HEK293 (cell line): ENCODE results near the gene GALNT2.

Experiments
- CTCF ChIA-PET: fragments of 350-600 bp; formaldehyde crosslinking; extraction: SDS; loops from one replicate; lab custom pipeline; 2021; ENCODE audit warnings: antibody characterized with exemption; lab: Yijun Ruan, JAX
- POLR2A ChIA-PET: fragments of 300-600 bp; formaldehyde crosslinking; extraction: SDS; loops from one replicate; lab custom pipeline; 2020; ENCODE audit warnings: antibody characterized with exemption, inconsistent platforms; lab: Yijun Ruan, JAX
- H3K27ac ChIP-seq: fragments of 200-500 bp; sonication (Bioruptor generic); 2 replicates; pipeline ENCODE4 v1.5.1; 2014; ENCODE audit warnings: low read depth, low read length, control low read depth, inconsistent platforms; ENCODE audit errors: extremely low read depth
- H3K36me3 ChIP-seq, 2 experiments: fragments of 200-500 bp in 1 of 2; sonication (Bioruptor generic) in 1 of 2; 1 replicate in 1 of 2; 2 replicates in 1 of 2; pipeline ENCODE4 v1.5.1; 2014 to 2017; ENCODE audit warnings: inconsistent platforms in 2 of 2, low read length in 2 of 2; ENCODE audit not compliant: control insufficient read depth in 2 of 2, insufficient read depth in 1 of 2
- H3K4me1 ChIP-seq: fragments of 200-500 bp; sonication (Bioruptor generic); 2 replicates; pipeline ENCODE4 v1.5.1; 2014; ENCODE audit warnings: mild to moderate bottlenecking, low read length, inconsistent platforms; ENCODE audit not compliant: control insufficient read depth, insufficient read depth
- H3K4me3 ChIP-seq: 2 replicates; pipeline ENCODE4 v1.5.1; 2011; ENCODE audit warnings: low read depth, mild to moderate bottlenecking, control low read depth, low read length, moderate library complexity
- H3K9me3 ChIP-seq: fragments of 200-500 bp; sonication (Bioruptor generic); 2 replicates; pipeline ENCODE4 v1.5.1; 2014; ENCODE audit warnings: low read depth, low read length, inconsistent platforms; ENCODE audit not compliant: control insufficient read depth, insufficient read depth
- HOXA7 ChIP-seq: sonication (generic); formaldehyde crosslinking; IDR thresholded peaks from 2 replicates; pipeline ENCODE4 v1.8.1; 2022; ENCODE audit warnings: missing genetic modification reagents, borderline replicate concordance
- SP7 ChIP-seq: fragments of 450-650 bp; formaldehyde crosslinking; IDR thresholded peaks from 2 replicates; pipeline ENCODE4 v1.5.1; 2016; ENCODE audit warnings: missing biosample characterization, missing genetic modification characterization
- ZNF133 ChIP-seq: fragments of 450-650 bp; formaldehyde crosslinking; IDR thresholded peaks from 2 replicates; pipeline ENCODE4 v1.5.1; 2016; ENCODE audit warnings: missing biosample characterization, missing genetic modification characterization
- ZNF140 ChIP-seq: fragments of 450-650 bp; formaldehyde crosslinking; IDR thresholded peaks from 2 replicates; pipeline ENCODE4 v1.5.1; 2016; ENCODE audit warnings: missing biosample characterization, missing genetic modification characterization
- ZNF211 ChIP-seq: fragments of 450-650 bp; formaldehyde crosslinking; IDR thresholded peaks from 2 replicates; pipeline ENCODE4 v1.5.1; 2016; ENCODE audit warnings: low read depth, missing biosample characterization, missing genetic modification characterization
- ZNF239 ChIP-seq: fragments of 450-650 bp; formaldehyde crosslinking; IDR thresholded peaks from 2 replicates; pipeline ENCODE4 v1.5.1; 2016; ENCODE audit warnings: missing biosample characterization, missing genetic modification characterization
- ZNF248 ChIP-seq: fragments of 450-650 bp; formaldehyde crosslinking; IDR thresholded peaks from 2 replicates; pipeline ENCODE4 v1.5.1; 2017; ENCODE audit warnings: missing biosample characterization, missing genetic modification characterization
- ZNF266 ChIP-seq: fragments of 450-650 bp; formaldehyde crosslinking; IDR thresholded peaks from 2 replicates; pipeline ENCODE4 v1.5.1; 2016; ENCODE audit warnings: missing biosample characterization, missing genetic modification characterization, low read depth
- ZNF350 ChIP-seq: fragments of 450-650 bp; formaldehyde crosslinking; IDR thresholded peaks from 2 replicates; pipeline ENCODE4 v1.5.0; 2017; ENCODE audit warnings: missing biosample characterization, mild to moderate bottlenecking, missing genetic modification characterization
- ZNF426 ChIP-seq: fragments of 450-650 bp; formaldehyde crosslinking; IDR thresholded peaks from 2 replicates; pipeline ENCODE4 v1.5.1; 2017; ENCODE audit warnings: missing biosample characterization, missing genetic modification characterization, mild to moderate bottlenecking, inconsistent platforms, moderate library complexity
- ZNF529 ChIP-seq: fragments of 450-650 bp; formaldehyde crosslinking; IDR thresholded peaks from 2 replicates; pipeline ENCODE4 v1.5.1; 2017; ENCODE audit warnings: missing genetic modification characterization, missing biosample characterization; ENCODE audit not compliant: insufficient replicate concordance
- ZNF530 ChIP-seq: fragments of 450-650 bp; formaldehyde crosslinking; IDR thresholded peaks from 2 replicates; pipeline ENCODE4 v1.5.1; 2016; ENCODE audit warnings: low read depth, missing biosample characterization, missing genetic modification characterization
- ZNF610 ChIP-seq: fragments of 450-650 bp; formaldehyde crosslinking; IDR thresholded peaks from 2 replicates; pipeline ENCODE4 v1.5.1; 2016; ENCODE audit warnings: missing biosample characterization, missing genetic modification characterization, borderline replicate concordance
- ZNF768 ChIP-seq: fragments of 450-650 bp; formaldehyde crosslinking; IDR thresholded peaks from 2 replicates; pipeline ENCODE4 v1.5.1; 2018; ENCODE audit warnings: missing biosample characterization, mild to moderate bottlenecking, missing genetic modification characterization
- ZNF792 ChIP-seq: fragments of 450-650 bp; formaldehyde crosslinking; IDR thresholded peaks from 2 replicates; pipeline ENCODE4 v1.5.1; 2016; ENCODE audit warnings: missing biosample characterization, missing genetic modification characterization
- TF ChIP-seq, protein P1 (sequence below): fragments of 450-650 bp; formaldehyde crosslinking; IDR thresholded peaks from 2 replicates; pipeline ENCODE4 v1.5.1; 2016; ENCODE audit warnings: missing biosample characterization, missing genetic modification characterization
- TF ChIP-seq, protein P2 (sequence below): fragments of 450-650 bp; formaldehyde crosslinking; IDR thresholded peaks from 2 replicates; pipeline ENCODE4 v1.5.1; 2017; ENCODE audit warnings: missing biosample characterization, missing genetic modification characterization
- TF ChIP-seq, protein P3 (sequence below): fragments of 450-650 bp; formaldehyde crosslinking; IDR thresholded peaks from 2 replicates; pipeline ENCODE4 v1.5.0; 2017; ENCODE audit warnings: missing biosample characterization, missing genetic modification characterization, borderline replicate concordance
- TF ChIP-seq, protein P4 (sequence below): fragments of 450-650 bp; formaldehyde crosslinking; IDR thresholded peaks from 2 replicates; pipeline ENCODE4 v1.5.1; 2016; ENCODE audit warnings: missing biosample characterization, missing genetic modification characterization
- TF ChIP-seq, protein P5 (sequence below): fragments of 450-650 bp; formaldehyde crosslinking; IDR thresholded peaks from 2 replicates; pipeline ENCODE4 v1.5.1; 2016; ENCODE audit warnings: missing biosample characterization, missing genetic modification characterization

Gene GALNT2

DNA sequence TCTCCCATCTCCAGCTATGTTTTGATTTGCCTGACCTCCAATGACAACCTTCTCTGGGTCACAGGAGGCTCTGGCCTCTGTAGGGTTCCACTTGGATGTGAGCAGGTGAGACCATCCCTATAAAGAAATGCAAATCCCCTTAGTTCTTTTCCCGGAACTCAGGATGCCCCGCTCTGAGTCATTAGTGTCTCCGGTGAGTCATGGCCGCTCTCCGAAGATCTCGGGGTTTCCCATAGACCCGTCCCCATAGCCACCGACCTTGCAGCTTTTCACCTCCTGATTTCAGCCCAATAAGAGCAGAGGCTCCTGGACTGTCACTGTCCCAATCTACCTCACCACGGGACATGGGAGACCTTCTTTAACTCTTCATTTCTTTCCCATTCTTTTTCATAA lies 260.9 kb downstream of the GALNT2 start:
- peaks cover 0 to 9% of the 10 kb centered on the region in 2 experiments; a peak in 1 of 3 replicates for H3K36me3 ChIP-seq
- TF ChIP-seq ZNF239 (tag by site-specific recombination) (no peak), ZNF350 (no peak)
- no peaks in the 10 kb centered on the region for H3K9me3 ChIP-seq
- CTCF ChIA-PET, result interaction anchor here (0.6 kb wide), 1 partner anchor 480 kb away, joined by 3 read pairs; no protein-coding TSS in a partner anchor
- no peaks in the 10 kb centered on the region for H3K4me1 ChIP-seq
- H3K4me3 ChIP-seq, result no peak overlapping the region
- no peak overlapping the region for H3K27ac ChIP-seq
- POLR2A ChIA-PET, result interaction anchor here (0.6 kb wide), 1 partner anchor 925 kb away, joined by 3 read pairs; no protein-coding TSS in a partner anchor

DNA sequence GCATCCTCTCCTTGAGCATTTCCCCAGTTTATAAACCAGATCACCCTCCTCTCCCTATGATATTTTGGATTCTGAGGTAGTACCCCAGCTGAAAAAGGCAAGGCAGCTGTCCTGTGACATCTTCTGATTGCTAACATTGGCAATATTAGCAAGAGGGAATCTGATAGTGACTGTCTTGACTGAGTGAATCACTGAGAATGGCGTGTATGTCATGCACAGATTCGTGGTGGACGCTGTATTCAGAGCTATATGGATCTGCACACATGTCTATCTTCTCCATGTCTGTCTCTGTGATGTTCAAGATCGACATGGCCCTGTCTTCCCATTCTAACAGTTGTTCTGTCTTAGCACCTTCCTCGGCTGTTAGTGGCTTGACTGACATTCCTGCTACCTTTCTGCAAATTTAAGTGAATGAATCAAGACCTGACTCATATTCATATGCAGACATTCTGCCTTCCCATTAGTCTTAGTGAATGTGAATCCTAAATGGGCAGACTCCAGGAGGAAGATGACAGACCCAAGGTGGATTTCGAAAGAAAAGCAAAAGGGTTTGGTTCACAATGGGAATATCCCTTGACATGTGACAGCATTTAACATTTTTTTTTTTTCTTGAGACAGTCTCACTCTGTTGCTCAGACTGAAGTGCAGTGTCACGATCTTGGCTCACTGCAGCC lies 261.4 kb downstream of the GALNT2 start:
- ChIA-PET POLR2A (interaction anchor here (0.6 kb wide), 1 partner anchor 926 kb away, joined by 3 read pairs; no protein-coding TSS in a partner anchor), CTCF (interaction anchor here (0.6 kb wide), 1 partner anchor 480 kb away, joined by 3 read pairs; no protein-coding TSS in a partner anchor)
- Histone ChIP-seq H3K9me3 (no peaks in the 10 kb centered on the region), H3K4me3 (no peak overlapping the region), H3K4me1 (no peaks in the 10 kb centered on the region), H3K27ac (no peak overlapping the region), H3K36me3 (peaks cover 0 to 5% of the 10 kb centered on the region in 2 experiments; a peak in 1 of 3 replicates)
- TF ChIP-seq ZNF248 (tag by site-specific recombination) (no peak), ZNF211 (tag by site-specific recombination) (no peak), ZNF426 (tag by site-specific recombination) (no peak)
- TF ChIP-seq, protein P1, sequence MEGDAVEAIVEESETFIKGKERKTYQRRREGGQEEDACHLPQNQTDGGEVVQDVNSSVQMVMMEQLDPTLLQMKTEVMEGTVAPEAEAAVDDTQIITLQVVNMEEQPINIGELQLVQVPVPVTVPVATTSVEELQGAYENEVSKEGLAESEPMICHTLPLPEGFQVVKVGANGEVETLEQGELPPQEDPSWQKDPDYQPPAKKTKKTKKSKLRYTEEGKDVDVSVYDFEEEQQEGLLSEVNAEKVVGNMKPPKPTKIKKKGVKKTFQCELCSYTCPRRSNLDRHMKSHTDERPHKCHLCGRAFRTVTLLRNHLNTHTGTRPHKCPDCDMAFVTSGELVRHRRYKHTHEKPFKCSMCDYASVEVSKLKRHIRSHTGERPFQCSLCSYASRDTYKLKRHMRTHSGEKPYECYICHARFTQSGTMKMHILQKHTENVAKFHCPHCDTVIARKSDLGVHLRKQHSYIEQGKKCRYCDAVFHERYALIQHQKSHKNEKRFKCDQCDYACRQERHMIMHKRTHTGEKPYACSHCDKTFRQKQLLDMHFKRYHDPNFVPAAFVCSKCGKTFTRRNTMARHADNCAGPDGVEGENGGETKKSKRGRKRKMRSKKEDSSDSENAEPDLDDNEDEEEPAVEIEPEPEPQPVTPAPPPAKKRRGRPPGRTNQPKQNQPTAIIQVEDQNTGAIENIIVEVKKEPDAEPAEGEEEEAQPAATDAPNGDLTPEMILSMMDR (tag by site-specific recombination), result no peak

DNA sequence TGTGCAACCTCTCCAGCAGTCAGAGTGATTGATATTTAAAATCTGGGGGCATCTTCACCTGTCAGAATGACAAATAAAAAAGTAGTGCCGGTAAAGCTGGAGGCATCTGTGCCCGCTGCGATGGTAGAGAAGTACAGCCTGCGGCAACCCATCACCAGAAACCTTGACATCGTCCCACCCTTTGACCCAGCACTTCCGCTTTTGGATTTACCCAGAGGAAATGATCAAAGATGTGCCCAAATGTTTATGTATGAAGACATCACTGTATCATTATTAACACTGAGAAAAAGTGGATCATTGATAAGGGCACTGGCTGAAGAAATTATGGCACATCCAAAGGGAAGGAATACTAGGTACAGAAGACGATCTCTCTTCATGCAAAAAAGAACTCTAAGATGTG lies 263.1 kb downstream of the GALNT2 start:
- TF ChIP-seq, protein P2, sequence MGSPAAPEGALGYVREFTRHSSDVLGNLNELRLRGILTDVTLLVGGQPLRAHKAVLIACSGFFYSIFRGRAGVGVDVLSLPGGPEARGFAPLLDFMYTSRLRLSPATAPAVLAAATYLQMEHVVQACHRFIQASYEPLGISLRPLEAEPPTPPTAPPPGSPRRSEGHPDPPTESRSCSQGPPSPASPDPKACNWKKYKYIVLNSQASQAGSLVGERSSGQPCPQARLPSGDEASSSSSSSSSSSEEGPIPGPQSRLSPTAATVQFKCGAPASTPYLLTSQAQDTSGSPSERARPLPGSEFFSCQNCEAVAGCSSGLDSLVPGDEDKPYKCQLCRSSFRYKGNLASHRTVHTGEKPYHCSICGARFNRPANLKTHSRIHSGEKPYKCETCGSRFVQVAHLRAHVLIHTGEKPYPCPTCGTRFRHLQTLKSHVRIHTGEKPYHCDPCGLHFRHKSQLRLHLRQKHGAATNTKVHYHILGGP (tag by site-specific recombination), result no peak
- TF ChIP-seq ZNF529 (tag by site-specific recombination), result no peak
- TF ChIP-seq, protein P3, sequence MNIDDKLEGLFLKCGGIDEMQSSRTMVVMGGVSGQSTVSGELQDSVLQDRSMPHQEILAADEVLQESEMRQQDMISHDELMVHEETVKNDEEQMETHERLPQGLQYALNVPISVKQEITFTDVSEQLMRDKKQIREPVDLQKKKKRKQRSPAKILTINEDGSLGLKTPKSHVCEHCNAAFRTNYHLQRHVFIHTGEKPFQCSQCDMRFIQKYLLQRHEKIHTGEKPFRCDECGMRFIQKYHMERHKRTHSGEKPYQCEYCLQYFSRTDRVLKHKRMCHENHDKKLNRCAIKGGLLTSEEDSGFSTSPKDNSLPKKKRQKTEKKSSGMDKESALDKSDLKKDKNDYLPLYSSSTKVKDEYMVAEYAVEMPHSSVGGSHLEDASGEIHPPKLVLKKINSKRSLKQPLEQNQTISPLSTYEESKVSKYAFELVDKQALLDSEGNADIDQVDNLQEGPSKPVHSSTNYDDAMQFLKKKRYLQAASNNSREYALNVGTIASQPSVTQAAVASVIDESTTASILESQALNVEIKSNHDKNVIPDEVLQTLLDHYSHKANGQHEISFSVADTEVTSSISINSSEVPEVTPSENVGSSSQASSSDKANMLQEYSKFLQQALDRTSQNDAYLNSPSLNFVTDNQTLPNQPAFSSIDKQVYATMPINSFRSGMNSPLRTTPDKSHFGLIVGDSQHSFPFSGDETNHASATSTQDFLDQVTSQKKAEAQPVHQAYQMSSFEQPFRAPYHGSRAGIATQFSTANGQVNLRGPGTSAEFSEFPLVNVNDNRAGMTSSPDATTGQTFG, result no peak
- TF ChIP-seq ZNF610 (tag by site-specific recombination), result no peak
- no peak for TF ChIP-seq ZNF768
- TF ChIP-seq ZNF266, result no peak
- no peak for TF ChIP-seq ZNF133 (tag by site-specific recombination)
- TF ChIP-seq SP7 (tag by site-specific recombination), result no peak
- TF ChIP-seq ZNF530 (tag by site-specific recombination), result no peak
- TF ChIP-seq, protein P4, sequence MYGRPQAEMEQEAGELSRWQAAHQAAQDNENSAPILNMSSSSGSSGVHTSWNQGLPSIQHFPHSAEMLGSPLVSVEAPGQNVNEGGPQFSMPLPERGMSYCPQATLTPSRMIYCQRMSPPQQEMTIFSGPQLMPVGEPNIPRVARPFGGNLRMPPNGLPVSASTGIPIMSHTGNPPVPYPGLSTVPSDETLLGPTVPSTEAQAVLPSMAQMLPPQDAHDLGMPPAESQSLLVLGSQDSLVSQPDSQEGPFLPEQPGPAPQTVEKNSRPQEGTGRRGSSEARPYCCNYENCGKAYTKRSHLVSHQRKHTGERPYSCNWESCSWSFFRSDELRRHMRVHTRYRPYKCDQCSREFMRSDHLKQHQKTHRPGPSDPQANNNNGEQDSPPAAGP, result no peak
- TF ChIP-seq ZNF140 (tag by site-specific recombination), result no peak
- TF ChIP-seq HOXA7 (CRISPR knock-in tag), result no peak
- TF ChIP-seq ZNF792 (tag by site-specific recombination), result no peak
- TF ChIP-seq, protein P5, sequence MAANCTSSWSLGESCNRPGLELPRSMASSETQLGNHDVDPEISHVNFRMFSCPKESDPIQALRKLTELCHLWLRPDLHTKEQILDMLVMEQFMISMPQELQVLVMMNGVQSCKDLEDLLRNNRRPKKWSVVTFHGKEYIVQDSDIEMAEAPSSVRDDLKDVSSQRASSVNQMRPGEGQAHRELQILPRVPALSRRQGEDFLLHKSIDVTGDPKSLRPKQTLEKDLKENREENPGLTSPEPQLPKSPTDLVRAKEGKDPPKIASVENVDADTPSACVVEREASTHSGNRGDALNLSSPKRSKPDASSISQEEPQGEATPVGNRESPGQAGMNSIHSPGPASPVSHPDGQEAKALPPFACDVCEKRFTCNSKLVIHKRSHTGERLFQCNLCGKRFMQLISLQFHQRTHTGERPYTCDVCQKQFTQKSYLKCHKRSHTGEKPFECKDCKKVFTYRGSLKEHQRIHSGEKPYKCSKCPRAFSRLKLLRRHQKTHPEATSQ (tag by site-specific recombination), result no peak
- no peaks in the 10 kb centered on the region for H3K9me3 ChIP-seq
- H3K4me3 ChIP-seq, result no peak overlapping the region
- H3K36me3 ChIP-seq, result no peaks in the 10 kb centered on the region
- no peaks in the 10 kb centered on the region for H3K4me1 ChIP-seq
- ChIA-PET POLR2A (no interaction called here), CTCF (interaction anchor here (0.8 kb wide), 1 partner anchor 528 kb away, joined by 3 read pairs; no protein-coding TSS in a partner anchor)
- no peak overlapping the region for H3K27ac ChIP-seq
